Measurements from ENCODE around the gene CEND1.
"Not testable (repeated sequence)": the region's sequence is repeated elsewhere in the genome, so short reads cannot be mapped to it uniquely, and the experiment has no call there.

Gene CEND1

DNA sequence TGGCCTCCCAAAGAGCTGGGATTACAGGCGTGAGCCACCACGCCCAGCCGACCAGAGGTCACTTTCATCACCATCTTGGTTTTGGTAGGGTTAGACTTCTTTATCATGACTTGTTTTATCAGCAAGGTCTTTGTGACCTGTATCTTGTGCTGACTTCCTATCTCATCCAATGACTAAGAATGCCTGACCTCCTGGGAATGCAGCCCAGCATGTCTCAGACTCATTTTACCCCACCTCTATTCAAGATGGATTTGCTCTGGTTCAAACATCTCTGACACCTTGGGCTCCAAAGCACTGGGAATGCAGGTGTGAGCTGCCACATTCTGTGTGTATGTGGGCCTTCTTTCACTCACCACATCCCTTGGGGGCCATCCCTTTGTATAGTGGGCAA lies 47.7 kb downstream of the CEND1 start:
- H4K20me1 ChIP-seq (ENCODE audit: insufficient read depth, low read length) = no peaks in the 10 kb centered on the region
- no peak for DNase-seq
- no peak overlapping the region for H2AFZ ChIP-seq (ENCODE audit: low read depth, low read length)
- no peaks in the 10 kb centered on the region for H3K9me3 ChIP-seq (ENCODE audit: insufficient read depth, low read length, severe bottlenecking)
- H3K4me2 ChIP-seq (ENCODE audit: insufficient read depth, low read length) = no peak overlapping the region
- ATAC-seq (ENCODE audit: insufficient read depth, low read depth) = no peak
- no peak overlapping the region for H3K27ac ChIP-seq (ENCODE audit: low read length)
- TF ChIP-seq CTCF (IDR thresholded peaks at IDR 0.05; ENCODE audit: borderline replicate concordance, extremely low read depth, low read length, poor library complexity, severe bottlenecking) (no peak), EZH2 (IDR thresholded peaks at IDR 0.05; ENCODE audit: borderline replicate concordance, low read depth, low read length, severe bottlenecking) (no peak)
- H3K4me1 ChIP-seq (ENCODE audit: insufficient read depth, low read length) = peaks cover 10% of the 10 kb centered on the region
- no peak overlapping the region for H3K4me3 ChIP-seq (ENCODE audit: low read depth in 1 of 2, low read length in 2 of 2)
- H3K27me3 ChIP-seq (ENCODE audit: insufficient read depth, low read length, poor library complexity) = peaks cover 10% of the 10 kb centered on the region
- H3K79me2 ChIP-seq (ENCODE audit: insufficient read depth, low read length) = peaks cover 6% of the 10 kb centered on the region; the same call in 1 of the 2 replicates
- H3K9ac ChIP-seq (ENCODE audit: low read depth, low read length) = no peak overlapping the region
- no peaks in the 10 kb centered on the region for H3K36me3 ChIP-seq (ENCODE audit: insufficient read depth, low read length)

GRCh38 chr11:737899-738298 lies 52.0 kb downstream of the CEND1 start:
- H3K9ac ChIP-seq (ENCODE audit: low read depth, low read length); H3K79me2 ChIP-seq (ENCODE audit: insufficient read depth, low read length); H3K27ac ChIP-seq (ENCODE audit: low read length); H3K4me3 ChIP-seq (ENCODE audit: low read depth in 1 of 2, low read length in 2 of 2); ATAC-seq (ENCODE audit: insufficient read depth, low read depth); H3K36me3 ChIP-seq (ENCODE audit: insufficient read depth, low read length); DNase-seq; H3K4me2 ChIP-seq (ENCODE audit: insufficient read depth, low read length); H2AFZ ChIP-seq (ENCODE audit: low read depth, low read length); H4K20me1 ChIP-seq (ENCODE audit: insufficient read depth, low read length); H3K4me1 ChIP-seq (ENCODE audit: insufficient read depth, low read length); H3K9me3 ChIP-seq (ENCODE audit: insufficient read depth, low read length, severe bottlenecking): not testable (repeated sequence)
- H3K27me3 ChIP-seq (ENCODE audit: insufficient read depth, low read length, poor library complexity) = peaks cover 13% of the 10 kb centered on the region

DNA sequence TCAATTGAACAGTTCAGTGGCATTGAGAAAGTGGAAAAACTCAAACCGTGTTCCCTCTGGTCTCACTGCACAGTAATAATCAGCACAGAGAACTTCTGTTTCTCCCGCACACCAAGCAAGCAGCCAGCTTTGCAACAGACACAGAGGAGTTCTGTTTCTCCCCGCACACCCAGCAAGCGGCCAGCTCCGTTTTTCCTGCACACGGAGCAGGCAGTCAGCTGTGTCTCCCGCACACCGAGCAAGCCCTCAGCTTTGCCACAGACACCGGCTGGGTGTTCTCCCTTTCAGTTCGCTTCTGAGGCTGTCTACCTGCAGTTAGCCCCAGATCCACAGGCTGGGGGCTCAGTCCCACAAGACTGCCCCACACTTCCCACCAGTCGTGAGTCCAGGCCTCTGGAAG lies 52.5 kb downstream of the CEND1 start:
- no peaks in the 10 kb centered on the region for H3K36me3 ChIP-seq (ENCODE audit: insufficient read depth, low read length)
- TF ChIP-seq EZH2 (IDR thresholded peaks at IDR 0.05; ENCODE audit: borderline replicate concordance, low read depth, low read length, severe bottlenecking) = no peak
- TF ChIP-seq CTCF (IDR thresholded peaks at IDR 0.05; ENCODE audit: borderline replicate concordance, extremely low read depth, low read length, poor library complexity, severe bottlenecking) = no peak
- no peak for DNase-seq
- no peaks in the 10 kb centered on the region for H3K4me1 ChIP-seq (ENCODE audit: insufficient read depth, low read length)
- ATAC-seq (ENCODE audit: insufficient read depth, low read depth) = no peak
- H3K4me3 ChIP-seq (ENCODE audit: low read depth in 1 of 2, low read length in 2 of 2) = no peak overlapping the region
- no peak overlapping the region for H3K27ac ChIP-seq (ENCODE audit: low read length)
- H2AFZ ChIP-seq (ENCODE audit: low read depth, low read length) = no peak overlapping the region
- no peak overlapping the region for H3K9ac ChIP-seq (ENCODE audit: low read depth, low read length)
- H3K4me2 ChIP-seq (ENCODE audit: insufficient read depth, low read length) = no peak overlapping the region
- H3K79me2 ChIP-seq (ENCODE audit: insufficient read depth, low read length) = no peaks in the 10 kb centered on the region
- H3K27me3 ChIP-seq (ENCODE audit: insufficient read depth, low read length, poor library complexity) = peaks cover 13% of the 10 kb centered on the region
- H4K20me1 ChIP-seq (ENCODE audit: insufficient read depth, low read length) = no peaks in the 10 kb centered on the region
- no peaks in the 10 kb centered on the region for H3K9me3 ChIP-seq (ENCODE audit: insufficient read depth, low read length, severe bottlenecking)

All from DND-41 (cell line).